Right lobe of liver (tissue), 4 donors: ENCODE measurements around the gene BRD2.

Source experiments
- POLR2A ChIP-seq: fragments of 450-650 bp; IDR thresholded peaks from one replicate; pipeline ENCODE4 v1.6.1; 2017; ENCODE audit warnings: antibody characterized with exemption, mild to moderate bottlenecking
- TF ChIP-seq, protein P1 (sequence below), 4 donors: fragments of 200-600 bp in 3 of 4; fragments of 450-650 bp in 1 of 4; IDR thresholded peaks; one replicate each; pipeline versions ENCODE4 v1.5.1 to v1.8.0; 2016 to 2022; ENCODE audit warnings: antibody characterized with exemption in 4 of 4, mild to moderate bottlenecking in 2 of 4
- donor health status: DM: no; HTN: no; CAD: no.
- donor health status: DM: no; HTN: no; CAD: no.
- donor health status: DM: no; HTN: yes; CAD: no.

DNA sequence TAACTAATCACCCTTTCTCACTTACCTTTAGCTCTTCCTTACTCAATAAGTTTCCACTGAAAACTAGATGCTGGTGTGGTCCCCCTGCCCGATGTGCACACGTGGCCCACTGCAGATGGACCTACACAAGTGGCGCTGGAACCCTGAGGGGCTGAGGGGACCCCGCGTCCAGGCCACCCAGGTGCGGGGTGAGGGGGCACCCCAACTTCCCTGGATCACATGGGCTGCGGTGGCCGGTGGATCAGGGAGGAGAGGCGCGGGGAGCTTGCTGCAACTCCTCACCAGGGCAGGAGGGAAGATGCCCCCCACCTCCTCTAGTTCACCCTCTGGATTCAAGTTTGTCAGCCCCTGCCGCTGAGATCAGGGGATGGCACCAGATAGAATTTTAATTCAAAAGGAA is 53.5 kb downstream of the BRD2 start:
- TF ChIP-seq, protein P1, sequence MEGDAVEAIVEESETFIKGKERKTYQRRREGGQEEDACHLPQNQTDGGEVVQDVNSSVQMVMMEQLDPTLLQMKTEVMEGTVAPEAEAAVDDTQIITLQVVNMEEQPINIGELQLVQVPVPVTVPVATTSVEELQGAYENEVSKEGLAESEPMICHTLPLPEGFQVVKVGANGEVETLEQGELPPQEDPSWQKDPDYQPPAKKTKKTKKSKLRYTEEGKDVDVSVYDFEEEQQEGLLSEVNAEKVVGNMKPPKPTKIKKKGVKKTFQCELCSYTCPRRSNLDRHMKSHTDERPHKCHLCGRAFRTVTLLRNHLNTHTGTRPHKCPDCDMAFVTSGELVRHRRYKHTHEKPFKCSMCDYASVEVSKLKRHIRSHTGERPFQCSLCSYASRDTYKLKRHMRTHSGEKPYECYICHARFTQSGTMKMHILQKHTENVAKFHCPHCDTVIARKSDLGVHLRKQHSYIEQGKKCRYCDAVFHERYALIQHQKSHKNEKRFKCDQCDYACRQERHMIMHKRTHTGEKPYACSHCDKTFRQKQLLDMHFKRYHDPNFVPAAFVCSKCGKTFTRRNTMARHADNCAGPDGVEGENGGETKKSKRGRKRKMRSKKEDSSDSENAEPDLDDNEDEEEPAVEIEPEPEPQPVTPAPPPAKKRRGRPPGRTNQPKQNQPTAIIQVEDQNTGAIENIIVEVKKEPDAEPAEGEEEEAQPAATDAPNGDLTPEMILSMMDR (IDR thresholded peaks at IDR 0.05) = no peak
- no peak for TF ChIP-seq POLR2A
